MCF 10A (cell line): ENCODE results near the gene ATP1B1. TPM values are rescaled to one million over a fixed set of nuclear protein-coding genes. Genes with fewer than 3 reads are reported as not detected.
A peak's percentile ranks its signal among the peaks of the same experiment; 100 is the strongest.

Source experiments
- BruUV-seq: library from RNA; stranded (reverse); fragments of 400-500 nt; replicated peaks from 2 replicates; lab custom pipeline; 2021; lab: Mats Ljungman, UMichigan
- CTCF ChIA-PET: fragments of 300-600 bp; sonication (Branson Sonifier 250); formaldehyde crosslinking; extraction: SDS; loops from one replicate; lab custom pipeline; 2021; ENCODE audit warnings: antibody characterized with exemption, inconsistent platforms; lab: Yijun Ruan, JAX
- POLR2A ChIA-PET: fragments of 300-600, 350-650 bp; sonication (Branson Sonifier 250); formaldehyde crosslinking; extraction: SDS; loops from one replicate; lab custom pipeline; 2020; ENCODE audit warnings: antibody characterized with exemption, inconsistent platforms; lab: Yijun Ruan, JAX
- DNase-seq: peaks from one replicate; pipeline ENCODE4 v3.0.0-alpha.2; 2018; ENCODE audit not compliant: unreplicated experiment
- H3K27ac Mint-ChIP-seq: one replicate; pipeline ENCODE4 v1.8.0; 2022; ENCODE audit warnings: mild to moderate bottlenecking, low read depth, mixed read lengths; ENCODE audit not compliant: unreplicated experiment
- H3K27me3 Mint-ChIP-seq: one replicate; pipeline ENCODE4 v1.8.0; 2022; ENCODE audit warnings: mixed read lengths; ENCODE audit not compliant: insufficient read depth, unreplicated experiment
- H3K36me3 Mint-ChIP-seq: one replicate; pipeline ENCODE4 v1.8.0; 2022; ENCODE audit warnings: mild to moderate bottlenecking, moderate library complexity, mixed read lengths; ENCODE audit not compliant: insufficient read depth, unreplicated experiment
- H3K4me1 Mint-ChIP-seq: one replicate; pipeline ENCODE4 v1.8.0; 2022; ENCODE audit warnings: mixed read lengths; ENCODE audit not compliant: insufficient read depth, unreplicated experiment
- H3K4me3 Mint-ChIP-seq: one replicate; pipeline ENCODE4 v1.8.0; 2022; ENCODE audit warnings: mild to moderate bottlenecking, moderate library complexity, mixed read lengths; ENCODE audit not compliant: unreplicated experiment
- H3K9me3 Mint-ChIP-seq: one replicate; pipeline ENCODE4 v1.8.0; 2022; ENCODE audit warnings: mixed read lengths; ENCODE audit not compliant: unreplicated experiment
- CTCF ChIP-seq: fragments of 200-600 bp; IDR thresholded peaks from one replicate; pipeline ENCODE4 v1.8.0; 2022; ENCODE audit warnings: antibody characterized with exemption, mild to moderate bottlenecking; ENCODE audit not compliant: unreplicated experiment
- intact Hi-C: fragments of 100-400 bp; cut with micrococcal nuclease; formaldehyde crosslinking; loops from 2 replicates; pipeline ENCODE4 v1.14.1; 2022
- total RNA-seq: library from RNA; stranded (reverse); gene quantifications from 2 replicates; pipeline ENCODE4 v1.2.3, GENCODE V29; 2022

ATP1B1 gene
- total RNA-seq, 1 experiment from 2014 or later, result 20.0 TPM

GRCh38 chr1:169119405-169119804 is 12.9 kb downstream of the ATP1B1 start:
- H3K9me3 Mint-ChIP-seq, result no peaks in the 10 kb centered on the region
- TF ChIP-seq CTCF, result no peak
- intact Hi-C loops, result loop anchor here (10.0 kb wide), 1 partner anchor 365 kb away; the partner anchor contains the start of gene SLC19A2
- H3K4me3 Mint-ChIP-seq, result no peak overlapping the region
- no TSS peak for BruUV-seq
- no peak overlapping the region for H3K27ac Mint-ChIP-seq
- no peaks in the 10 kb centered on the region for H3K27me3 Mint-ChIP-seq
- H3K4me1 Mint-ChIP-seq, result peaks cover 38% of the 10 kb centered on the region
- peaks cover 14% of the 10 kb centered on the region for H3K36me3 Mint-ChIP-seq
- POLR2A ChIA-PET, result interaction anchor here (0.8 to 2.6 kb wide), 3 partner anchors 9 to 482 kb away, joined by 4 to 15 read pairs (median 5); no protein-coding TSS in a partner anchor
- peak; percentile 43 for DNase-seq
- CTCF ChIA-PET, result interaction anchor here (0.6 to 2.2 kb wide), 7 partner anchors 9 to 678 kb away, joined by 3 to 13 read pairs (median 3); no protein-coding TSS in a partner anchor

DNA sequence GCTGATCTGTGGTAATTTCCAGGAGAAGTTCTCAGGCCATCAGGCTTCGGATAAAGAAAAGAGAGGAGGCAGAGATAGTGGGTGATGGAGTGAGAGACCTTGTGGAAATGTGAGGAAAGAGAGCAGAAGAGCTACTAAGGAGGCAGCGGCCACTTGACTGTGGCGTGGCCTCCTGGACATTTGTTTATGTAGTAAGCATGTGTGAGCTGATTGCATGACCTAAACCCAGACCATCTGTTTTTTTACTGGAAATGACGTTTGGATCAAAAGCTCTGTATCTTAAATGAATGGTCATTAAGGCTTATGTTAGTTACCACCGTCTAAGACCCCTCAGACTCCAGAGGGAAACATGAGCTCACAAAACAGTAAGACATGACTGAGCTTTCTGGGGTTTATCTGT is 13.6 kb downstream of the ATP1B1 start:
- Mint-ChIP-seq H3K4me3 (no peak overlapping the region), H3K4me1 (peaks cover 34% of the 10 kb centered on the region), H3K9me3 (no peaks in the 10 kb centered on the region), H3K36me3 (peaks cover 15% of the 10 kb centered on the region), H3K27ac (no peak overlapping the region), H3K27me3 (no peaks in the 10 kb centered on the region)
- no TSS peak for BruUV-seq
- intact Hi-C loops, result no loop called here
- POLR2A ChIA-PET, result interaction anchor here (0.7 to 2.6 kb wide), 3 partner anchors 9 to 12 kb away, joined by 3 to 15 read pairs (median 3); no protein-coding TSS in a partner anchor
- no peak for DNase-seq
- no peak for TF ChIP-seq CTCF
- CTCF ChIA-PET, result interaction anchor here (0.8 to 1.1 kb wide), 5 partner anchors 13 to 483 kb away, joined by 3 to 6 read pairs (median 4); no protein-coding TSS in a partner anchor

DNA sequence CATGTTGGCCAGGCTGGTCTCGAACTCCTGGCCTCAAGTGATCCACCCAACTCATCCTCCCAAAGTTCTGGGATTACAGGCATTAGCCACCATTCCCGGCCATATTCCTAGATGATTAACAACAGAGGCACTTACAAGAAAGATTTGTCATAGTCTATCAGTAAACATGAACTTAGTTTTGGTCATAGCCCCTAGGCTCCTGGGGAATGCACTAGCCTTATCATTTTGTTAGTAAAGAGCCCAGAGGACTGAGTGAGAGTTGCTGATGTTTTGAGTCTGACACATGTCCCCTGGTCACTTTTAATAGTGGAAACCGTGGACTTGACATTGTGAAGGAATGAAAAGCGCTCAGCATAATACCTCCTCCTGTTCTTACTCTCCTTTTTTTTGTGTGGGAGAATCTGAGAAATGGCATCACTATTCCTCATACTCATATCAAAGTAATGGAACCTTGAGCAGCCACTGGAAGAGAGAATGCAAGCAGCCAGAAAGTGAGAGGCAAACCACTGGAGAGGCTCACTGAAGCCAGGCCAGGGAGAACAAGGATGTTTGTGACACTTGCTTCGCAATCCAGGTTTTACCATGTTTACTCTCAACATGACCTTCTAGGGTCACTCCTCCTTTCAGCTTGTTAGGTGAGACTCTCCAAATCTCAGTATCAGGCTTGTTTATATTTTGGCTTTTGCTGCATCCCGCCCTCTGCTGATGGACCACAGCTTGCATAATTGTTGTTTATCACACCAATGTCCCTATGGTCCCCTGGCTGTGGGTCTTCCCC is 14.8 kb downstream of the ATP1B1 start:
- BruUV-seq, result no TSS peak
- CTCF ChIA-PET, result interaction anchor here (0.9 to 1.1 kb wide), 2 partner anchors 484 to 485 kb away, joined by 3 to 5 read pairs; no protein-coding TSS in a partner anchor
- Mint-ChIP-seq H3K9me3 (no peaks in the 10 kb centered on the region), H3K27me3 (no peaks in the 10 kb centered on the region), H3K4me1 (peaks cover 29% of the 10 kb centered on the region), H3K4me3 (no peak overlapping the region), H3K27ac (no peak overlapping the region), H3K36me3 (peaks cover 20% of the 10 kb centered on the region)
- POLR2A ChIA-PET, result interaction anchor here (1.0 to 2.6 kb wide), 2 partner anchors 10 to 13 kb away, joined by 3 to 15 read pairs; no protein-coding TSS in a partner anchor
- TF ChIP-seq CTCF, result no peak
- no peak for DNase-seq
- intact Hi-C loops, result no loop called here

DNA sequence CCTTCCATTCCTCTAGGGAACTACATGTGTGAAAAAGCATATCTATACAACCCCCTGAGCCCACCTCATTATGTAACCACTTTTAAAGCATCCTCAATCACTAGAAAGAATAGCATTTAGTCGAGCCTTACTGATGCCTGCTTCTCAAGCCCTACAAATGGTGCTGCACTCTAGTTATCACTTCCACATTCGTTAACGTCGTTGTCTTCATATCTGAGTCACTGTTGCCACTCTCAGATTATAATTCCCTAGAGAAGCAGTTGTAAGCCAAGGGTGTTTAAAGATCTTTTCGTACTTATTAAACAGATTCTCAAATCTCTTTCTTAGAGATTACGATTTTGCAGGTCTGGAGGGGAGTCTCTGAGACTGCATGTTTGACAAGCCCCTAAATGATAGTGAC is 16.5 kb downstream of the ATP1B1 start:
- DNase-seq, result no peak
- H3K4me1 Mint-ChIP-seq, result peaks cover 15% of the 10 kb centered on the region
- ChIA-PET POLR2A (no interaction called here), CTCF (no interaction called here)
- no peak for TF ChIP-seq CTCF
- no TSS peak for BruUV-seq
- H3K9me3 Mint-ChIP-seq, result no peaks in the 10 kb centered on the region
- H3K27me3 Mint-ChIP-seq, result no peaks in the 10 kb centered on the region
- H3K27ac Mint-ChIP-seq, result no peak overlapping the region
- intact Hi-C loops, result no loop called here
- H3K4me3 Mint-ChIP-seq, result no peak overlapping the region
- peaks cover 28% of the 10 kb centered on the region for H3K36me3 Mint-ChIP-seq
